ENCODE data around the gene FTO. TPM values are rescaled to one million over a fixed set of nuclear protein-coding genes. Genes with fewer than 3 reads are reported as not detected.

The FTO gene
- total RNA-seq, 1 donor from 2014 or later: 110 TPM

GRCh38 chr16:54094641-54095040 is 390.7 kb downstream of the FTO start:
- H3K4me3 ChIP-seq: no peak overlapping the region
- no peak overlapping the region for H3K9ac ChIP-seq
- H3K4me3 Mint-ChIP-seq: no peak overlapping the region
- H3K9me3 ChIP-seq (ENCODE audit: low read depth): no peaks in the 10 kb centered on the region
- no peak for DNase-seq (ENCODE audit: low spot score)
- H3K79me2 ChIP-seq (ENCODE audit: low read depth): no peaks in the 10 kb centered on the region
- peaks cover 16% of the 10 kb centered on the region for H3K4me1 Mint-ChIP-seq
- no peaks in the 10 kb centered on the region for H4K20me1 ChIP-seq (ENCODE audit: low read depth)
- no peak for TF ChIP-seq EZH2phosphoT487 (IDR thresholded peaks at IDR 0.05)
- no peak for TF ChIP-seq CTCF (IDR thresholded peaks at IDR 0.05)
- TF ChIP-seq EZH2 (IDR thresholded peaks at IDR 0.05): no peak
- H3K4me2 ChIP-seq: no peak overlapping the region
- no peak overlapping the region for H2AFZ ChIP-seq (replicated peaks)
- no peak overlapping the region for H3K27ac ChIP-seq
- no peaks in the 10 kb centered on the region for H3K36me3 ChIP-seq
- H3K27me3 ChIP-seq: no peaks in the 10 kb centered on the region
- H3K4me1 ChIP-seq: no peaks in the 10 kb centered on the region
- no peaks in the 10 kb centered on the region for H3K9me3 Mint-ChIP-seq
- H3K27ac Mint-ChIP-seq: no peak overlapping the region
- H3K27me3 Mint-ChIP-seq (ENCODE audit: insufficient read depth, low read depth): peaks cover 2% of the 10 kb centered on the region
- H3K36me3 Mint-ChIP-seq: peaks cover 3% of the 10 kb centered on the region
- no peaks in the 10 kb centered on the region for H3F3A ChIP-seq (ENCODE audit: low read depth)

- no peak overlapping the region for H2AFZ ChIP-seq (replicated peaks)
- peaks cover 2% of the 10 kb centered on the region for H3K27me3 Mint-ChIP-seq (ENCODE audit: insufficient read depth, low read depth)
- DNase-seq (ENCODE audit: low spot score): no peak
- no peaks in the 10 kb centered on the region for H3K9me3 ChIP-seq (ENCODE audit: low read depth)
- no peaks in the 10 kb centered on the region for H3K36me3 ChIP-seq
- H4K20me1 ChIP-seq (ENCODE audit: low read depth): no peaks in the 10 kb centered on the region
- H3K9ac ChIP-seq: no peak overlapping the region
- TF ChIP-seq CTCF (IDR thresholded peaks at IDR 0.05) (no peak), EZH2 (IDR thresholded peaks at IDR 0.05) (no peak), EZH2phosphoT487 (IDR thresholded peaks at IDR 0.05) (no peak)
- H3K4me3 ChIP-seq: no peak overlapping the region
- peaks cover 7% of the 10 kb centered on the region for H3K36me3 Mint-ChIP-seq
- H3K27ac ChIP-seq: no peak overlapping the region
- no peaks in the 10 kb centered on the region for H3K9me3 Mint-ChIP-seq
- H3F3A ChIP-seq (ENCODE audit: low read depth): no peaks in the 10 kb centered on the region
- H3K27me3 ChIP-seq: no peaks in the 10 kb centered on the region
- no peak overlapping the region for H3K27ac Mint-ChIP-seq
- peaks cover 16% of the 10 kb centered on the region for H3K4me1 Mint-ChIP-seq
- no peak overlapping the region for H3K4me2 ChIP-seq
- no peaks in the 10 kb centered on the region for H3K79me2 ChIP-seq (ENCODE audit: low read depth)
- no peaks in the 10 kb centered on the region for H3K4me1 ChIP-seq
- no peak overlapping the region for H3K4me3 Mint-ChIP-seq
Observed at GRCh38 chr16:54096607-54097006, 392.7 kb downstream of the FTO start.

- Histone ChIP-seq H3K27me3 (no peaks in the 10 kb centered on the region), H3K4me1 (no peaks in the 10 kb centered on the region), H3K4me2 (no peak overlapping the region), H3F3A (ENCODE audit: low read depth) (no peaks in the 10 kb centered on the region), H3K27ac (no peak overlapping the region), H3K36me3 (no peaks in the 10 kb centered on the region), H3K4me3 (no peak overlapping the region), H3K9ac (no peak overlapping the region), H3K9me3 (ENCODE audit: low read depth) (no peaks in the 10 kb centered on the region), H4K20me1 (ENCODE audit: low read depth) (no peaks in the 10 kb centered on the region), H3K79me2 (ENCODE audit: low read depth) (no peaks in the 10 kb centered on the region), H2AFZ (replicated peaks) (no peak overlapping the region)
- no peak overlapping the region for H3K27ac Mint-ChIP-seq
- H3K4me3 Mint-ChIP-seq: no peak overlapping the region
- TF ChIP-seq CTCF (IDR thresholded peaks at IDR 0.05) (no peak), EZH2phosphoT487 (IDR thresholded peaks at IDR 0.05) (no peak), EZH2 (IDR thresholded peaks at IDR 0.05) (no peak)
- no peak for DNase-seq (ENCODE audit: low spot score)
- peaks cover 2% of the 10 kb centered on the region for H3K27me3 Mint-ChIP-seq (ENCODE audit: insufficient read depth, low read depth)
- peaks cover 7% of the 10 kb centered on the region for H3K36me3 Mint-ChIP-seq
- peaks cover 17% of the 10 kb centered on the region for H3K4me1 Mint-ChIP-seq
- H3K9me3 Mint-ChIP-seq: peaks cover 3% of the 10 kb centered on the region
Observed at GRCh38 chr16:54097774-54098173, 393.8 kb downstream of the FTO start.
